WTC11 (cell line): Measurements from ENCODE around the gene B3GALT4. TPM values are rescaled to one million over a fixed set of nuclear protein-coding genes. Genes with fewer than 3 reads are reported as not detected.
A peak's percentile ranks its signal among the peaks of the same experiment; 100 is the strongest.

Experiments
- ATAC-seq: fragments of 200-7000 bp; cut with Tn5 transposase; 2 replicates; pipeline ENCODE4 v1.10.0; 2021; ENCODE audit warnings: mild to moderate bottlenecking, moderate library complexity
- CTCF ChIA-PET: fragments of 300-600 bp; sonication (Branson Sonifier 250); formaldehyde crosslinking; loops from one replicate; lab custom pipeline; 2021; ENCODE audit warnings: antibody characterized with exemption; lab: Charles Lee
- POLR2A ChIA-PET: fragments of 350-600 bp; sonication (Branson Sonifier 250); formaldehyde crosslinking; loops from one replicate; lab custom pipeline; 2021; ENCODE audit warnings: antibody characterized with exemption; lab: Charles Lee
- DNase-seq: peaks from one replicate; pipeline ENCODE4 v3.0.0; 2021; ENCODE audit warnings: low spot score
- H3K27ac Mint-ChIP-seq: 2 replicates; pipeline ENCODE4 v1.8.0; 2021; ENCODE audit warnings: mixed read lengths
- H3K27me3 Mint-ChIP-seq: 2 replicates; pipeline ENCODE4 v1.8.0; 2021; ENCODE audit warnings: low read depth, mild to moderate bottlenecking, moderate library complexity, mixed read lengths
- H3K36me3 Mint-ChIP-seq: 2 replicates; pipeline ENCODE4 v1.8.0; 2021; ENCODE audit warnings: mixed read lengths
- H3K4me1 Mint-ChIP-seq: 2 replicates; pipeline ENCODE4 v1.8.0; 2022; ENCODE audit warnings: mixed read lengths
- H3K4me3 Mint-ChIP-seq: 2 replicates; pipeline ENCODE4 v1.8.0; 2021; ENCODE audit warnings: mild to moderate bottlenecking, moderate library complexity, mixed read lengths
- H3K9me3 Mint-ChIP-seq: 2 replicates; pipeline ENCODE4 v1.8.0; 2021; ENCODE audit warnings: mixed read lengths
- CREB1 ChIP-seq: sonication (generic); formaldehyde crosslinking; IDR thresholded peaks from 2 replicates; pipeline ENCODE4 v1.8.0; 2023; ENCODE audit warnings: mild to moderate bottlenecking, missing genetic modification reagents
- FOXP1 ChIP-seq: sonication (generic); formaldehyde crosslinking; IDR thresholded peaks from 2 replicates; pipeline ENCODE4 v1.8.0; 2022; ENCODE audit warnings: missing genetic modification reagents, mild to moderate bottlenecking, moderate library complexity, borderline replicate concordance
- FOXP4 ChIP-seq: sonication (generic); formaldehyde crosslinking; IDR thresholded peaks from 2 replicates; pipeline ENCODE4 v1.8.0; 2022; ENCODE audit warnings: mild to moderate bottlenecking, missing genetic modification reagents
- GRHL2 ChIP-seq: fragments of 250-450 bp; sonication (Bioruptor Pico); IDR thresholded peaks from 2 replicates; pipeline ENCODE4 v1.8.0; 2022; ENCODE audit warnings: mild to moderate bottlenecking, moderate library complexity; ENCODE audit not compliant: insufficient replicate concordance, severe bottlenecking
- JAZF1 ChIP-seq: fragments of 250-450 bp; sonication (Bioruptor Pico); IDR thresholded peaks from 2 replicates; pipeline ENCODE4 v1.9.0; 2021; ENCODE audit warnings: moderate library complexity, mild to moderate bottlenecking, inconsistent platforms
- NR1H2 ChIP-seq: sonication (generic); formaldehyde crosslinking; IDR thresholded peaks from 2 replicates; pipeline ENCODE4 v1.9.0; 2021; ENCODE audit warnings: mild to moderate bottlenecking, moderate library complexity, missing genetic modification reagents
- PRDM15 ChIP-seq: sonication (generic); formaldehyde crosslinking; IDR thresholded peaks from 2 replicates; pipeline ENCODE4 v1.8.0; 2022; ENCODE audit warnings: missing genetic modification reagents
- SMAD4 ChIP-seq: sonication (generic); formaldehyde crosslinking; IDR thresholded peaks from 2 replicates; pipeline ENCODE4 v1.8.0; 2022; ENCODE audit warnings: mild to moderate bottlenecking, missing genetic modification reagents
- TEAD1 ChIP-seq: sonication (generic); formaldehyde crosslinking; IDR thresholded peaks from 2 replicates; pipeline ENCODE4 v1.8.0; 2022; ENCODE audit warnings: mild to moderate bottlenecking, missing genetic modification reagents
- TP53 ChIP-seq: sonication (generic); formaldehyde crosslinking; IDR thresholded peaks from 2 replicates; pipeline ENCODE4 v1.8.1; 2023; ENCODE audit warnings: mild to moderate bottlenecking, missing genetic modification reagents
- ZNF416 ChIP-seq: fragments of 250-450 bp; sonication (Bioruptor Pico); IDR thresholded peaks from 2 replicates; pipeline ENCODE4 v1.9.0; 2021; ENCODE audit warnings: mild to moderate bottlenecking, inconsistent platforms
- ZNF423 ChIP-seq: fragments of 250-450 bp; sonication (Bioruptor Pico); IDR thresholded peaks from 2 replicates; pipeline ENCODE4 v2.1.2; 2022; ENCODE audit warnings: mild to moderate bottlenecking, moderate library complexity
- ZNF671 ChIP-seq: fragments of 250-450 bp; sonication (Bioruptor Pico); IDR thresholded peaks from 2 replicates; pipeline ENCODE4 v1.8.0; 2021; ENCODE audit warnings: mild to moderate bottlenecking
- total RNA-seq: library from RNA; stranded (reverse); gene quantifications from 3 replicates; pipeline ENCODE4 v1.2.3, GENCODE V29; 2021
- TF ChIP-seq, protein P1 (sequence below): sonication (generic); formaldehyde crosslinking; IDR thresholded peaks from 2 replicates; pipeline ENCODE4 v1.8.1; 2022; ENCODE audit warnings: low read depth, missing genetic modification reagents, borderline replicate concordance
- TF ChIP-seq, protein P2 (sequence below): fragments of 250-450 bp; sonication (Bioruptor Pico); conservative IDR thresholded peaks from 2 replicates; pipeline ENCODE4 v1.9.0; 2021; ENCODE audit warnings: mild to moderate bottlenecking
- TF ChIP-seq, protein P3 (sequence below): sonication (generic); formaldehyde crosslinking; conservative IDR thresholded peaks from 2 replicates; pipeline ENCODE4 v1.8.1; 2022; ENCODE audit warnings: mild to moderate bottlenecking, missing genetic modification reagents
- TF ChIP-seq, protein P4 (sequence below): sonication (generic); formaldehyde crosslinking; IDR thresholded peaks from 2 replicates; pipeline ENCODE4 v1.8.1; 2022; ENCODE audit warnings: mild to moderate bottlenecking, missing genetic modification reagents, moderate library complexity, borderline replicate concordance
- TF ChIP-seq, protein P5 (sequence below): sonication (generic); formaldehyde crosslinking; IDR thresholded peaks from 2 replicates; pipeline ENCODE4 v1.8.1; 2023; ENCODE audit warnings: mild to moderate bottlenecking, moderate library complexity, missing genetic modification reagents
- TF ChIP-seq, protein P6 (sequence below): sonication (generic); formaldehyde crosslinking; conservative IDR thresholded peaks from 2 replicates; pipeline ENCODE4 v1.8.1; 2023; ENCODE audit warnings: mild to moderate bottlenecking, low read depth, missing genetic modification reagents, moderate library complexity

B3GALT4 gene
- total RNA-seq, 1 experiment from 2014 or later, result 4.1 TPM

DNA sequence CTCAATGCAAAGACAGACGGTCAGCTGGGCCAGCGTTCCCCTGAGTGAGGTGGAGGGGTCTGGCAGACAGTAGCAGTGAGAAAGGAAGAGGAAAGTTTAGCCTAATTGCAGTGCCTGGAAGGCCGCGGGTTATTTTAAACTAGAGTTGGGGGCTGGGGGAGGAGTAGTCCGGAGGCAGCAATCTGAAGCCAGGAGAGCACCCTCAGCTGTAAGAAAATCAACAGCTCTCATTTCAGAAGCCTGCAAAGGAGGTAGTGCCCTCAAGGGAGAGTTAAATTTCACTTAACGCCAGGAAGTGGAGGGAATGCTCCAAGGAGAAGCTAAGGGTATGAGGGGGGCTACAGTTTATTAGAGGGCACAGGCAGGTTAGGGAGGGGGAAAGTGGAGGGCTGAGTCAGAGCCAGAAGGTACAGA is 41.7 kb upstream of the B3GALT4 start:
- H3K36me3 Mint-ChIP-seq, result no peaks in the 10 kb centered on the region
- H3K27ac Mint-ChIP-seq, result peak overlapping the region; percentile 77
- POLR2A ChIA-PET, result interaction anchor here (0.6 to 0.7 kb wide), 2 partner anchors 23 to 155 kb away, joined by 3 read pairs; no protein-coding TSS in a partner anchor
- ATAC-seq (peak; percentile 71), DNase-seq (no peak)
- peak overlapping the region; percentile 10 for H3K4me3 Mint-ChIP-seq
- no peak for TF ChIP-seq SMAD4 (CRISPR knock-in tag)
- TF ChIP-seq, protein P1, sequence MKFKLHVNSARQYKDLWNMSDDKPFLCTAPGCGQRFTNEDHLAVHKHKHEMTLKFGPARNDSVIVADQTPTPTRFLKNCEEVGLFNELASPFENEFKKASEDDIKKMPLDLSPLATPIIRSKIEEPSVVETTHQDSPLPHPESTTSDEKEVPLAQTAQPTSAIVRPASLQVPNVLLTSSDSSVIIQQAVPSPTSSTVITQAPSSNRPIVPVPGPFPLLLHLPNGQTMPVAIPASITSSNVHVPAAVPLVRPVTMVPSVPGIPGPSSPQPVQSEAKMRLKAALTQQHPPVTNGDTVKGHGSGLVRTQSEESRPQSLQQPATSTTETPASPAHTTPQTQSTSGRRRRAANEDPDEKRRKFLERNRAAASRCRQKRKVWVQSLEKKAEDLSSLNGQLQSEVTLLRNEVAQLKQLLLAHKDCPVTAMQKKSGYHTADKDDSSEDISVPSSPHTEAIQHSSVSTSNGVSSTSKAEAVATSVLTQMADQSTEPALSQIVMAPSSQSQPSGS (CRISPR knock-in tag), result no peak
- no peak for TF ChIP-seq GRHL2 (CRISPR knock-in tag)
- no peak for TF ChIP-seq ZNF416 (CRISPR knock-in tag)
- TF ChIP-seq FOXP1 (CRISPR knock-in tag), result no peak
- TF ChIP-seq, protein P2, sequence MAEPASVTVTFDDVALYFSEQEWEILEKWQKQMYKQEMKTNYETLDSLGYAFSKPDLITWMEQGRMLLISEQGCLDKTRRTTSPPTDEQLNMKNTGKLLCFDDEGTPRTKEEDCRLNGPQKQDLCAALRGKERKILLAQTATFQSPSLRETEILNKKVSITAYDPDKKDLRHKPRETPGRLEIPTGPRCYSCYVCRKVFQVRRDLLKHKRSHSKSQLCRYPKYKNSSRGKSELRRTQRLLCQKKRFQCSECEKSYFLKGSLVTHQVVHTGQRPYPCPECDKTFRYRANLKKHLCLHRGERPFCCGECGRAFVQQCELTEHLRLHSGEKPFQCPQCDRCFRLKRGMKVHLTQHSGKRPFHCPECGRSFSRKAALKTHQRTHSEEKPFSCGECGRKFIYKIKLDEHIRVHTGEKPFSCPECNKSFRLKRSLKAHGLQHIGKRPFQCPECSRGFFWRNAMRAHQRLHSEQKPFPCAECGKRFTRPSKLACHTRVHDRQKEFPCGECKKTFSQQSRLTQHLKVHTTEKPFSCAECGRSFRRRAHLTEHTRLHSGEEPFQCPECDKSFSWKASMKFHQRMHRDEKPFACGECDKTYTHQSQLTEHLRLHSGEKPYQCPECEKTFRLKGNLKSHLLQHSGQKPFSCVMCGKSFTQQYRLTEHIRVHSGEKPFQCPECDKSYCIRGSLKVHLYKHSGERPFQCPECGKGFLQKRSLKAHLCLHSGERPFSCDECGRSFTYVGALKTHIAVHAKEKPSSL (CRISPR knock-in tag), result no peak
- H3K9me3 Mint-ChIP-seq, result no peaks in the 10 kb centered on the region
- CTCF ChIA-PET, result interaction anchor here (0.6 to 3.8 kb wide), 11 partner anchors 9 to 251 kb away, joined by 3 to 28 read pairs (median 3); no protein-coding TSS in a partner anchor
- peaks cover 27% of the 10 kb centered on the region for H3K27me3 Mint-ChIP-seq
- H3K4me1 Mint-ChIP-seq, result peaks cover 18% of the 10 kb centered on the region

- CTCF ChIA-PET, result interaction anchor here (0.8 to 3.8 kb wide), 8 partner anchors 10 to 78 kb away, joined by 3 to 28 read pairs (median 4); no protein-coding TSS in a partner anchor
- Mint-ChIP-seq H3K4me1 (peaks cover 18% of the 10 kb centered on the region), H3K27me3 (peaks cover 31% of the 10 kb centered on the region)
Observed at GRCh38 chr6:33236328-33236727, 40.6 kb upstream of the B3GALT4 start.

More at GRCh38 chr6:33236328-33236727, 40.6 kb upstream of the B3GALT4 start:
- DNase-seq (no peak), ATAC-seq (no peak)
- no peak overlapping the region for H3K27ac Mint-ChIP-seq
- no peak overlapping the region for H3K4me3 Mint-ChIP-seq
- TF ChIP-seq, protein P3, sequence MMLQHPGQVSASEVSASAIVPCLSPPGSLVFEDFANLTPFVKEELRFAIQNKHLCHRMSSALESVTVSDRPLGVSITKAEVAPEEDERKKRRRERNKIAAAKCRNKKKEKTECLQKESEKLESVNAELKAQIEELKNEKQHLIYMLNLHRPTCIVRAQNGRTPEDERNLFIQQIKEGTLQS (CRISPR knock-in tag), result no peak
- no peak for TF ChIP-seq ZNF671 (CRISPR knock-in tag)
- no peak for TF ChIP-seq CREB1 (CRISPR knock-in tag)
- TF ChIP-seq, protein P4, sequence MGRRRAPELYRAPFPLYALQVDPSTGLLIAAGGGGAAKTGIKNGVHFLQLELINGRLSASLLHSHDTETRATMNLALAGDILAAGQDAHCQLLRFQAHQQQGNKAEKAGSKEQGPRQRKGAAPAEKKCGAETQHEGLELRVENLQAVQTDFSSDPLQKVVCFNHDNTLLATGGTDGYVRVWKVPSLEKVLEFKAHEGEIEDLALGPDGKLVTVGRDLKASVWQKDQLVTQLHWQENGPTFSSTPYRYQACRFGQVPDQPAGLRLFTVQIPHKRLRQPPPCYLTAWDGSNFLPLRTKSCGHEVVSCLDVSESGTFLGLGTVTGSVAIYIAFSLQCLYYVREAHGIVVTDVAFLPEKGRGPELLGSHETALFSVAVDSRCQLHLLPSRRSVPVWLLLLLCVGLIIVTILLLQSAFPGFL (CRISPR knock-in tag), result no peak
- no peak for TF ChIP-seq ZNF416 (CRISPR knock-in tag)
- no peak for TF ChIP-seq TEAD1
- TF ChIP-seq JAZF1 (CRISPR knock-in tag), result no peak
- TF ChIP-seq ZNF423, result no peak
- TF ChIP-seq, protein P5, sequence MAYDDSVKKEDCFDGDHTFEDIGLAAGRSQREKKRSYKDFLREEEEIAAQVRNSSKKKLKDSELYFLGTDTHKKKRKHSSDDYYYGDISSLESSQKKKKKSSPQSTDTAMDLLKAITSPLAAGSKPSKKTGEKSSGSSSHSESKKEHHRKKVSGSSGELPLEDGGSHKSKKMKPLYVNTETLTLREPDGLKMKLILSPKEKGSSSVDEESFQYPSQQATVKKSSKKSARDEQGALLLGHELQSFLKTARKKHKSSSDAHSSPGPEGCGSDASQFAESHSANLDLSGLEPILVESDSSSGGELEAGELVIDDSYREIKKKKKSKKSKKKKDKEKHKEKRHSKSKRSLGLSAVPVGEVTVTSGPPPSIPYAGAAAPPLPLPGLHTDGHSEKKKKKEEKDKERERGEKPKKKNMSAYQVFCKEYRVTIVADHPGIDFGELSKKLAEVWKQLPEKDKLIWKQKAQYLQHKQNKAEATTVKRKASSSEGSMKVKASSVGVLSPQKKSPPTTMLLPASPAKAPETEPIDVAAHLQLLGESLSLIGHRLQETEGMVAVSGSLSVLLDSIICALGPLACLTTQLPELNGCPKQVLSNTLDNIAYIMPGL, result no peak
- TF ChIP-seq TP53, result no peak
- no peak for TF ChIP-seq NR1H2 (CRISPR knock-in tag)
- TF ChIP-seq, protein P6, sequence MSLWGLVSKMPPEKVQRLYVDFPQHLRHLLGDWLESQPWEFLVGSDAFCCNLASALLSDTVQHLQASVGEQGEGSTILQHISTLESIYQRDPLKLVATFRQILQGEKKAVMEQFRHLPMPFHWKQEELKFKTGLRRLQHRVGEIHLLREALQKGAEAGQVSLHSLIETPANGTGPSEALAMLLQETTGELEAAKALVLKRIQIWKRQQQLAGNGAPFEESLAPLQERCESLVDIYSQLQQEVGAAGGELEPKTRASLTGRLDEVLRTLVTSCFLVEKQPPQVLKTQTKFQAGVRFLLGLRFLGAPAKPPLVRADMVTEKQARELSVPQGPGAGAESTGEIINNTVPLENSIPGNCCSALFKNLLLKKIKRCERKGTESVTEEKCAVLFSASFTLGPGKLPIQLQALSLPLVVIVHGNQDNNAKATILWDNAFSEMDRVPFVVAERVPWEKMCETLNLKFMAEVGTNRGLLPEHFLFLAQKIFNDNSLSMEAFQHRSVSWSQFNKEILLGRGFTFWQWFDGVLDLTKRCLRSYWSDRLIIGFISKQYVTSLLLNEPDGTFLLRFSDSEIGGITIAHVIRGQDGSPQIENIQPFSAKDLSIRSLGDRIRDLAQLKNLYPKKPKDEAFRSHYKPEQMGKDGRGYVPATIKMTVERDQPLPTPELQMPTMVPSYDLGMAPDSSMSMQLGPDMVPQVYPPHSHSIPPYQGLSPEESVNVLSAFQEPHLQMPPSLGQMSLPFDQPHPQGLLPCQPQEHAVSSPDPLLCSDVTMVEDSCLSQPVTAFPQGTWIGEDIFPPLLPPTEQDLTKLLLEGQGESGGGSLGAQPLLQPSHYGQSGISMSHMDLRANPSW, result no peak
- no peak for TF ChIP-seq FOXP4 (CRISPR knock-in tag)
- no peak for TF ChIP-seq PRDM15
- H3K9me3 Mint-ChIP-seq, result no peaks in the 10 kb centered on the region
- POLR2A ChIA-PET, result interaction anchor here (0.5 to 0.6 kb wide), 2 partner anchors 27 to 228 kb away, joined by 3 to 6 read pairs; no protein-coding TSS in a partner anchor
- no peaks in the 10 kb centered on the region for H3K36me3 Mint-ChIP-seq
